ENCODE results near the gene CD59.

- TF ChIP-seq SIN3A (IDR thresholded peaks at IDR 0.05; ENCODE audit: borderline replicate concordance, insufficient read depth, low read depth, low read length): no peak
- TF ChIP-seq, protein P1, sequence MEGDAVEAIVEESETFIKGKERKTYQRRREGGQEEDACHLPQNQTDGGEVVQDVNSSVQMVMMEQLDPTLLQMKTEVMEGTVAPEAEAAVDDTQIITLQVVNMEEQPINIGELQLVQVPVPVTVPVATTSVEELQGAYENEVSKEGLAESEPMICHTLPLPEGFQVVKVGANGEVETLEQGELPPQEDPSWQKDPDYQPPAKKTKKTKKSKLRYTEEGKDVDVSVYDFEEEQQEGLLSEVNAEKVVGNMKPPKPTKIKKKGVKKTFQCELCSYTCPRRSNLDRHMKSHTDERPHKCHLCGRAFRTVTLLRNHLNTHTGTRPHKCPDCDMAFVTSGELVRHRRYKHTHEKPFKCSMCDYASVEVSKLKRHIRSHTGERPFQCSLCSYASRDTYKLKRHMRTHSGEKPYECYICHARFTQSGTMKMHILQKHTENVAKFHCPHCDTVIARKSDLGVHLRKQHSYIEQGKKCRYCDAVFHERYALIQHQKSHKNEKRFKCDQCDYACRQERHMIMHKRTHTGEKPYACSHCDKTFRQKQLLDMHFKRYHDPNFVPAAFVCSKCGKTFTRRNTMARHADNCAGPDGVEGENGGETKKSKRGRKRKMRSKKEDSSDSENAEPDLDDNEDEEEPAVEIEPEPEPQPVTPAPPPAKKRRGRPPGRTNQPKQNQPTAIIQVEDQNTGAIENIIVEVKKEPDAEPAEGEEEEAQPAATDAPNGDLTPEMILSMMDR (IDR thresholded peaks at IDR 0.05): no peak
- TF ChIP-seq POLR2AphosphoS5 (IDR thresholded peaks at IDR 0.05; ENCODE audit: low read depth, low read length): no peak
These were observed 15.7 kb upstream of the CD59 start for GRCh38 chr11:33751878-33752277.
